Activated CD4-positive, alpha-beta T cell treated with anti-CD3 and anti-CD28 coated beads, Interleukin-2, Interleukin-6, amounts not matched to agents 100 ng/mL and 50 ng/mL, durations not matched to agents 16 hours and 8 hours (primary cell): ENCODE measurements around the gene TACR2.

ENCODE experiments used
- DNase-seq: peaks from one replicate; pipeline ENCODE4 v3.0.0-alpha.2; 2020

TACR2 gene

DNA sequence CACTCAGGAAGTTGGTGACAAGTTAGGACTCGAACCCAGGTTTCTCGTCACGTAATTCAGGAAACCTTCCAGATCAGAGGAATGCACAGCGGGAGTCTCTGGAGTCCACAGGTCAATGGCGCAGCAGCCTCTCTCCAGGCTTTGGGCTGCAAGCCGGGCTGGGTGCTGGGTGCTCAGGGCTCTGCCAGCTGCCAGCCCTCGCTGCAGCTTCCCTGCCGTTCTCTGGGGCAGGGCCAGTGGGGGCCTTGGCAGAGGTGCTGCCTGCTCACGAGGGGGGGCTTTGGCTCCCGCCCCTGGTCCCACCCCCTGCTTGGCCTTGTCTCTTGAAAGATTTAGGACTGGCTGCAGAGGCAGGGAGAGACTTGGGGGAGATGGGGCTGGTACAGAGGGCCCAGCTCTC, at the start of gene TACR2:
TACR2 (minus strand) TSS at position 224 of the 400 bp plus-strand sequence. CDS start 595 bp downstream, outside the sequence.
- DNase-seq = no peak

DNA sequence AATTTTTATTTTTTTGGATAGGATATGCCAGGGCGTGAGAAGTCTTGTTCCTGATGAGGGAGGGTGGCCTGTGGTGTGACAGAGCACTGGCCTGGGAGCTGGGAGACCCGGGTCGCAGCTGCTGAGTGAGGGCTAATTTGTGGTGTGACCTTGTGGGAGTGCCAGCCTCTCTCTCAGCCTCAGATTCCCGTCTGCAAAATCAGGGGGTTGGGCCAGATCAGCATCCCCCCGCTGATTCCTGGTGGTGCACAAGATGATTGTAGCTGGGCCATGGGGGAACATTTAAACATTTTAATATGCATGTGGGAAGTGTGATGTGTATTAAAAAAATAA, 49.4 kb upstream of the TACR2 start:
- no peak for DNase-seq

DNA sequence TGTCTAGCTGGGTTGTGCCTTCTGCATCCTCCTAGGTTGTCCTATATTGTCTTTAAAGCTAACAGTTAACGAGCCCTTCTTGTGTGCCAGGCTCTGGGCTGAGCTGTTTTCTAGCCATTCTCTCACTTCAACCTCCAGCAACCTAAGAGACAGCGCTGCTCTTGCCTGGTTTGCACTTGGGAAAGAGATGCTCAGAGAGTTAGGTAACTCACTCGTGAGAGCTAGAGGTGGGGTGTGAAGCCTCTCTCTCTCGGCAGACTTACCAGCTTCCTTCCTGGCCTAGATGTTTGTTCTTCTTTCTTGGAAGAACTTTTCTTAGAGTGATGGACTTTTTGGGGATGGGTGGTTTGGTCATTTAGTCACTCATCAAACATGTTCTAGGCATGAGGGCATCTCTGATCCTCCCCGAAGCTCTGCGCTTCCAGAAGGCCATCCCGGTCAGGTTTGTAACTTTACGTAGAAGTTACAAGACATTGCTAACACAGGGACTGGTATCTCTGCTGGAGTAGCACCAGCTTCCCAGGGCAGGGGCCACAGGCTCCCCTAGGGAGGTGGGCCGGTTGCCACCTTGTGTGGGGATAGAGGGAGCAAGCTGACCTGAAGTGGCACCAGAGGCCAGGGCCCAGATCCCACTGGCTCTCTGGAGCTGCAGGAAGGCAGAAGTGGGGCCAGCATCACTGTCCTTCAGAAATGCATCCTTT, 48.9 kb upstream of the TACR2 start:
- peak; percentile 25 for DNase-seq

DNA sequence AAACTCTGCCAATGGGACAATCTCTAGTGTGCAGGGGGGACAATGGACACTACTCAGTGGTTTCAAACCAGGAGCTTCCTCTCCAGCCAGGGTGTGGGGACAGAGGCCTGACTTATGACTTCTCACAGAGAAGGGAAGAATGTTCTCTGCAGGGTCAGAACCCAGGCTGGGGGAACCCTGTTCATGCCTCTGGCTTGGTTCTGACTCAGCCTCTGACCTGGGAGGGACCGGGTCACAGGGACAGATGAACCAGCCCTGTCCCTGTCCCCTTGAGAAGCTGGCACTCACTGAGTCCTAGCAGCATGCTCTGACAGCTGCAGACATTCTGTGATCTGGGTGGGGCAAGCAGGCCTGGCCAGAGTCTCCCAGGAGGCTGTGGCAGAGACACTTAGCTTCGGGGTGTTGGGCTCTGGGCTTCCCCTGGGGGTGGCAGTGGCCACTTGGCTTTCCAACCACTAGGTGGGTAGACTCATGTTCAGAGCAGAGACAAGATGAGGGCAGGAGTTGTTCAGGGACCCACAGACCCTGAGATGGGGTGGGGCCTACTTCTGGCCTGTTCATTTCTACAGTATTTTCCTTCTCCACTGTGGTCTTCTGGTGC, 48.2 kb upstream of the TACR2 start:
- peak; percentile 16 for DNase-seq

DNA sequence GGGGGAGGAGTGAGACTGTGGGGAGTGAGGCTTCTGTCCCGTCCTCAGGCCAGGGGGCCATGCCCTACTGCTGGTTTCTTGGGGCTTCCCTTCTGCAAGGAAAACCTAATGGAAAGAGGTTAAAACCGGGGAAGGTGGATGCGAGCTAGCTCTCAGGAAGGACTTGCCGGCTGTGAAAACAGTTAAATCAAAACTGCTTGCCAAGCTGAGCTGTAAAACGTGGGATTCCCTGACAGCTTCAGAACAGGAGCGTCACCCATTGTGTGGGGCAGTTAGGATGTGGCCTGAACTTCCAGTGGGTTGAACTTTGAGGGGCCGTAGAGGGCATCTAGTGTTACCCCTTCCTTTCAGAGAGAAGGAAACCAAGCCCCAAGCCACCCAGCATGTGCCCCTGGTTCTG, 47.7 kb upstream of the TACR2 start:
- DNase-seq = no peak

GRCh38 chr10:69463886-69464285, 47.2 kb upstream of the TACR2 start:
- DNase-seq = no peak

GRCh38 chr10:69461243-69462025, 44.7 kb upstream of the TACR2 start:
- no peak for DNase-seq

DNA sequence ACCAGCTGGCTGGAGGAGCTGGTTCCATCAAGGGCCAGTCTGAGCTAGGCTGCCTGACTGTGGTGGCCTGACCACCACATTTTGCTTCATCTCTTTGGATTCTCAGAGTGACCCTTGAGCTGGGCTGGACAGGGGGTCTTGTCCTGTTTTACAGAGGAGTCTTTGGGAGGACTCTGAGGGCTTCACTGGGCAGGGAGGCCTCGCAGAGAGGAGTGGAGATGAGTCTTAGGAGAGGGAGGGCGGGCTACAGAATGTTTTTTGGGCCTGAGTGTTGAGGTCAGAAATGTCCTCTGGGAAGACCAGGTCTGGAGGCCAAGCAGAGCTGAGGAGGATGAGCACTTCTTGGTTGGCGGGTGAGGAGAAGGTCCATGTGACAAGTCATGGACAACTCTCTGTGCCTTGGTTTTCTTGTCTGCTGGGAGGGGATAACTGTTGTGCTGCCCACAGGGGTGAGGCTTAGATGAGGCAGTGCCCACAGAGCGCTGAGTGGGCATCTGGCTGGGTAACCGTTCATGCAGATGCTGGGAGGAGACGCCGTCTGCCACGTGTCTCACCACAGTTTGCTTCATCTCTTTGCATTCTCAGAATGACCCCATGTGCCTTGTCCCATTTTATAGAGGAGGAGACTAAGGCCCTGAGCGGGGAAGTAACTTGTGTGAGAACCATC, 44.0 kb upstream of the TACR2 start:
- DNase-seq = no peak

GRCh38 chr10:69459893-69460575, 43.3 kb upstream of the TACR2 start:
- no peak for DNase-seq

DNA sequence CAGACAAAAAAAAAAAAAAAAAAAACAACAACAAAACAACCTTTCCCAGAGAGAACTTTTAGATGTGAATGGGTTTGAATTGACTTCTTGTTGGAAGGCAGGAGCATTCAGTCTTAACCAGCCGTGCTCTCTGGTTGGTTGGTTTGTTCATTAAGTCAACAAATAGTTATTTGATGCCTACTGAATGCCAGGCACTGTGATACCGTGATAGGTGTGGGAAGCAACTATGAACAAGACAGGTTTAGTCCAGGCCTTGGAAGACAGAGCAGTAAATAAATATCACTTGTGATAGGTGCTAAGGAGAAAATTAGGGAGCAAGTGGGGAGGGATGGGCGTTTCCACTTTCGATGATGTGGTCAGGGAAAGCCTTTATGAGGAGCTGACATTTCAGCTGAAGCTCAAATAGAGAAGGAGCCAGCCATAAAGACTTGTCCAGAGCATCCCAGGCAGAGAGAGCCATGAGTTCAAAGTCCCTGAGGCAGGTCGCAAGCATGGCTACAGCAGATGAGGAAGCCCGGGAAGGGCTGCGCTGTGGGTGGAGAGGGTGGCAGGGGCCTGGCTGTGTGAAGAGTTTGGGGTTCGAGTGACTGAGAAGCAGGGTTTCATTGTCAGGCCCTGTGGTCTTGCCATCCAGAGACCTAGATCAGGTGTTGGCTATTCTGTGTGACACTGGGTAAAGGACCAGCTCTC, 42.5 kb upstream of the TACR2 start:
- no peak for DNase-seq

GRCh38 chr10:69458430-69459100, 41.8 kb upstream of the TACR2 start:
- DNase-seq = no peak

- DNase-seq = no peak
These were observed 41.1 kb upstream of the TACR2 start for GRCh38 chr10:69457771-69458237.

DNA sequence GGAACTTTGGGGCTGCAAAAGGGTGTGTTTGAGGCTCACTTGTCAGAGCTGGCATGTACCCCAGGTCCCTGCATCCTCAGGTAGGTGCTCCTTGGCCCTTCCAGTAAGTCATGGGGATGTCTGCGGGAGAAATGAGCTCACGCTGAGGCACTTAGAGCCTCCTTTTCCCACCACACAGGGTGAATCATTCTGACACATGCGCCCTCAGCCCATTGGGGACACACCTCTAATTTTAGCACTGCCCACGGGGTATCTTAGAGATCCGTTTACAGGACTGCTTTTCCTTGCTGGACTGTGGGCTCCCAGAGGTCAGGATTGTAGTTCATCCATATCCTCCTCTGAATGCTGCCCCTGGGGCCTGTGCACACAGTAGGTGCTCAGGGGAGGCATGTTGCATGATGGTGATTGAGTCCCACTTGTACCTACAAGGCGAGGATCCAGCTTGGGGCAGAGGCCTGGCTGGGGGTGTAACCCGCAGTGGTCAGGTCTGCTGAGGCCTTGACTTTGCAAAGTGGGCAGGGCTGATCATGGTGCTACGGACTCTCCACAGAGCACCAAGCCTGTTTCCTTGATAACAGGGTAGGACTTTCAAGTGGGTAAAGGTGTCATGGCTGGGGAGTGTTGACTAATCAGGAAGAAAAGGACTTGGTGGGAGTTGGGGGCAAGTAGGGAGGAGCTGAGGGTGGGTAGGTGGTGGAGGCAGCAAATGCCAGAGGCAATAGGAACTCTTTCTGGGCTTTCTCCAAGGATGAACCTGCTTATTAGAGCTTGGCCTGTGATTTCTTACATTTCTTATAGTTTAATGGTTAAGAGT, 40.4 kb upstream of the TACR2 start:
- DNase-seq = no peak

- DNase-seq = no peak
These were observed 38.5 kb upstream of the TACR2 start for GRCh38 chr10:69455006-69455763.

- DNase-seq = no peak
These were observed 37.1 kb upstream of the TACR2 start for GRCh38 chr10:69453795-69454194.

GRCh38 chr10:69452676-69453415, 36.1 kb upstream of the TACR2 start:
- no peak for DNase-seq

GRCh38 chr10:69451784-69452251, 35.1 kb upstream of the TACR2 start:
- DNase-seq = no peak

DNA sequence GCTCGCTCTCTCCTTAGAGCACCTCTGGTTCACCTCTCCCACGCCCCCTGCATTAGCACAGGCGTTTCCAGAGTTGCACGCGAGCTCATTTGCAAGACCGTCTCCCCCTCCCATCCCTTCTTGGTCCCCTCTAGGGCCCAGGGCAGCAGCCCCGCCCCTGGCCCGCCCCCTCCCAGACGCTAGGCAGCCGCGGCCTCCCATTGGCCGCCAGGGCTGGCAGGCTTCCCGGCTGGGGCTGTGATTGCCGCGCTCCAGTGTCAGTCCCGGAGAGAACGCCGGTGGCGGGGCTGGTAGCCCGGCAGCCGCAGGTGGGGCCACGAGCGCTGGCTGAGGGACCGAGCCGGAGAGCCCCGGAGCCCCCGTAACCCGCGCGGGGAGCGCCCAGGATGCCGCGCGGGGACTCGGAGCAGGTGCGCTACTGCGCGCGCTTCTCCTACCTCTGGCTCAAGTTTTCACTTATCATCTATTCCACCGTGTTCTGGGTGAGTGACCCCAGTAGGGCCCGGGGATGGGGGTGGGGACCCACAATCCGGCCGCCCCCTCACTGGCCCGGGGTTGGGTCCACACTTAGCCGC, 34.6 kb upstream of the TACR2 start, which contains the start of gene TSPAN15:
TSPAN15 (plus strand) TSS at position 257 of the 575 bp plus-strand sequence; CDS start at position 387, 130 bp downstream.
- peak; percentile 88 for DNase-seq
